GM23338 (cell line): ENCODE results near the gene TCL1A. TPM values are rescaled to one million over a fixed set of nuclear protein-coding genes. Genes with fewer than 3 reads are reported as not detected.
A peak's percentile ranks its signal among the peaks of the same experiment; 100 is the strongest.
"Not testable (repeated sequence)": the region's sequence is repeated elsewhere in the genome, so short reads cannot be mapped to it uniquely, and the experiment has no call there.

Experiments
- ATAC-seq: fragments of 200-7000 bp; cut with Tn5 transposase; 3 replicates; pipeline ENCODE4 v1.9.1; 2020
- DNase-seq: peaks from one replicate; pipeline ENCODE4 v3.0.0-alpha.2; 2015; ENCODE audit warnings: low spot score
- H2AFZ ChIP-seq: fragments of 200-600 bp; sonication (generic); 2 replicates; pipeline ENCODE4 v1.8.0; 2016; ENCODE audit warnings: antibody characterized with exemption, mild to moderate bottlenecking, moderate library complexity
- H3F3A ChIP-seq: fragments of 200-600 bp; sonication (generic); replicated peaks from 2 replicates; pipeline ENCODE4 v1.8.0; 2017; ENCODE audit warnings: antibody characterized with exemption, mixed run types, low read depth
- H3K27ac ChIP-seq: fragments of 200-600 bp; sonication (generic); 2 replicates; pipeline ENCODE4 v1.6.1; 2016; ENCODE audit warnings: low read depth
- H3K27me3 ChIP-seq: fragments of 200-600 bp; sonication (generic); 2 replicates; pipeline ENCODE4 v1.8.0; 2016; ENCODE audit warnings: mild to moderate bottlenecking, mixed run types, moderate library complexity; ENCODE audit not compliant: insufficient read depth
- H3K36me3 ChIP-seq: fragments of 200-600 bp; sonication (generic); 2 replicates; pipeline ENCODE4 v1.8.0; 2016; ENCODE audit warnings: mild to moderate bottlenecking; ENCODE audit not compliant: insufficient read depth
- H3K4me1 ChIP-seq: fragments of 200-600 bp; sonication (generic); 2 replicates; pipeline ENCODE4 v1.8.0; 2016; ENCODE audit warnings: mild to moderate bottlenecking, moderate library complexity; ENCODE audit not compliant: insufficient read depth
- H3K4me2 ChIP-seq: fragments of 200-600 bp; sonication (generic); 2 replicates; pipeline ENCODE4 v1.7.1; 2017; ENCODE audit warnings: mixed run types
- H3K4me3 ChIP-seq: fragments of 200-600 bp; sonication (generic); 2 replicates; pipeline ENCODE4 v1.6.1; 2016; ENCODE audit warnings: mixed run types
- H3K79me2 ChIP-seq: fragments of 200-600 bp; sonication (generic); replicated peaks from 2 replicates; pipeline ENCODE4 v1.8.0; 2017; ENCODE audit warnings: mild to moderate bottlenecking; ENCODE audit not compliant: insufficient read depth
- H3K9me2 ChIP-seq: fragments of 200-600 bp; sonication (generic); 2 replicates; pipeline ENCODE4 v1.8.0; 2017; ENCODE audit not compliant: insufficient read depth
- H4K20me1 ChIP-seq: fragments of 200-600 bp; sonication (generic); replicated peaks from 2 replicates; pipeline ENCODE4 v1.8.0; 2017; ENCODE audit warnings: mild to moderate bottlenecking; ENCODE audit not compliant: insufficient read depth
- H3K27ac Mint-ChIP-seq: 2 replicates; pipeline ENCODE4 v1.8.0; 2020; ENCODE audit warnings: inconsistent platforms, mild to moderate bottlenecking, moderate library complexity, mixed read lengths
- H3K27me3 Mint-ChIP-seq: 3 replicates; pipeline ENCODE4 v1.8.0; 2022; ENCODE audit warnings: low read depth, mild to moderate bottlenecking, moderate library complexity, mixed read lengths, inconsistent platforms; ENCODE audit not compliant: insufficient read depth, poor library complexity
- H3K36me3 Mint-ChIP-seq: 3 replicates; pipeline ENCODE4 v1.8.0; 2021; ENCODE audit warnings: low read depth, mild to moderate bottlenecking, inconsistent platforms, moderate library complexity, mixed read lengths
- H3K4me1 Mint-ChIP-seq: 3 replicates; pipeline ENCODE4 v1.8.0; 2020; ENCODE audit warnings: mild to moderate bottlenecking, inconsistent platforms, mixed read lengths
- H3K4me3 Mint-ChIP-seq: 3 replicates; pipeline ENCODE4 v1.8.0; 2021; ENCODE audit warnings: moderate library complexity, mild to moderate bottlenecking, inconsistent platforms, mixed read lengths
- H3K9me3 Mint-ChIP-seq: 3 replicates; pipeline ENCODE4 v1.8.0; 2020; ENCODE audit warnings: moderate library complexity, mild to moderate bottlenecking, inconsistent platforms, mixed read lengths
- CREB1 ChIP-seq: fragments of 250-450 bp; sonication (Bioruptor Pico); IDR thresholded peaks from 2 replicates; pipeline ENCODE4 v1.5.0; 2020; ENCODE audit warnings: low read depth, mild to moderate bottlenecking, moderate library complexity
- EZH2 ChIP-seq: fragments of 200-600 bp; sonication (generic); IDR thresholded peaks from one replicate; pipeline ENCODE4 v1.8.0; 2017; ENCODE audit warnings: antibody characterized with exemption, mild to moderate bottlenecking, low read depth; ENCODE audit not compliant: unreplicated experiment
- EZH2phosphoT487 ChIP-seq: fragments of 200-600 bp; sonication (generic); IDR thresholded peaks from one replicate; pipeline ENCODE4 v1.8.1; 2018; ENCODE audit warnings: antibody characterized with exemption; ENCODE audit not compliant: unreplicated experiment
- JUNB ChIP-seq: IDR thresholded peaks from one replicate; pipeline ENCODE4 v1.6.1; 2016; ENCODE audit warnings: antibody characterized with exemption; ENCODE audit not compliant: unreplicated experiment
- NANOG ChIP-seq: IDR thresholded peaks from 2 replicates; pipeline ENCODE4 v1.6.1; 2016; ENCODE audit warnings: antibody characterized with exemption, borderline replicate concordance
- POLR2AphosphoS5 ChIP-seq: IDR thresholded peaks from 2 replicates; pipeline ENCODE4 v1.6.1; 2016; ENCODE audit warnings: antibody characterized with exemption, low read depth
- STAT1 ChIP-seq: IDR thresholded peaks from one replicate; pipeline ENCODE4 v1.6.1; 2016; ENCODE audit warnings: antibody characterized with exemption; ENCODE audit not compliant: unreplicated experiment
- ZNF114 ChIP-seq: fragments of 250-450 bp; sonication (Bioruptor Pico); IDR thresholded peaks from 2 replicates; pipeline ENCODE4 v1.5.0; 2020; ENCODE audit warnings: mild to moderate bottlenecking, moderate library complexity
- ZNF331 ChIP-seq: fragments of 250-450 bp; sonication (Bioruptor Pico); IDR thresholded peaks from 2 replicates; pipeline ENCODE4 v1.5.0; 2020; ENCODE audit warnings: low read depth, mild to moderate bottlenecking, moderate library complexity
- long read RNA-seq: library from polyadenylated mRNA; unstranded; transcript quantifications from one replicate; pipeline ENCODE4 v2.0.0, GENCODE V29; 2020; ENCODE audit not compliant: unreplicated experiment
- polyA plus RNA-seq: library from polyadenylated mRNA; unstranded; fragments of >200 nt; fragmentation: Nextera tagmentation; extraction: Ambion mirVana; gene quantifications from 2 replicates; pipeline ENCODE4 v1.2.1, GENCODE V29; 2016
- total RNA-seq: library from RNA; depleted of rRNA; stranded (reverse); fragments of >200 nt; shearing (Covaris generic); gene quantifications from 2 replicates; pipeline ENCODE4 v1.2.3, GENCODE V29; 2014; rRNA removed
- TF ChIP-seq, protein P1 (sequence below), 2 experiments: fragments of 200-600 bp in 1 of 2; sonication (generic) in 1 of 2; conservative IDR thresholded peaks; 2 replicates each; pipeline versions ENCODE4 v1.5.1 to v1.6.1; 2016 to 2017; ENCODE audit warnings: antibody characterized with exemption in 2 of 2, low read depth in 2 of 2, mild to moderate bottlenecking in 2 of 2, moderate library complexity in 1 of 2
- TF ChIP-seq, protein P2 (sequence below): IDR thresholded peaks from one replicate; pipeline ENCODE4 v1.6.1; 2018; ENCODE audit warnings: antibody characterized with exemption; ENCODE audit not compliant: unreplicated experiment

Gene TCL1A, protein sequence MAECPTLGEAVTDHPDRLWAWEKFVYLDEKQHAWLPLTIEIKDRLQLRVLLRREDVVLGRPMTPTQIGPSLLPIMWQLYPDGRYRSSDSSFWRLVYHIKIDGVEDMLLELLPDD
- 5.3 and 8.5 TPM in 2 replicates for total RNA-seq
- 3.6 and 4.3 TPM in 2 replicates for polyA plus RNA-seq
- long read RNA-seq = 0 reads

DNA sequence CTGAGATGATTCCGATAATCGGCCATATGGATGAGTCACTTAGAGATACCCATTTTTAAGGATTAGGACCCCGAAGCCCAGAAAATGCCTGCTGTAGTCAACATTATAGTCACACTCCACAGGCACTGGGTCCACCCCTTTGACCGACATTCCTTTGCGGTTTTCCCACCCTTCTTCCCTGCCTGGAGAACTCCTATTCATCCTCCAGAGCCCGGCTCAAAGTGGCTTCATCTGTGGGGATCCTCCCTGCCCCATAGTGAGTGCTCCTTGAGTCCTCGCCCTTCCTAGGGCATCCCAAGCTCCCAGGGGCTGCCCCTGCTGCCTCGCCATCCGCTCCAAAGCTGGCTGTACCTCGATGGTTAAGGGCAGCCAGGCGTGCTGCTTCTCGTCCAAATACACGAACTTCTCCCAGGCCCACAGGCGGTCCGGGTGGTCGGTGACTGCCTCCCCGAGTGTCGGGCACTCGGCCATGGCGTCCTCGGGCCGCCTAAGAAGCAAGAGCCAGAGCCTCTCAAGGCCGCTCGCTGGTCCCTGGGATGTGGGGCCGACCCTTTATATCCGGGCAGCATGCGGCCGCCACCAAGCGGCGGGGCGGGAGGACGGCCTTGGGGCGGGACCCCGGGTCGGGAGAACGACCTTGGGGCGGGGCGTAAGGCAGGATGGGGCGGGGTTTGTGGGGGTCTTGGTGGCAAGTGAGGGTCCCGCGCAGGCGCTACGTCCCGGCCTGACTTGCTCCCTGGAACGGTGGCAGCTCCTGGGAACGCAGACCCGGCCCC, at the start of gene TCL1A:
Gene TCL1A (minus strand): TSS at position 530 of the 776 bp plus-strand sequence. CDS start 59 bp downstream, at position 471.
- ATAC-seq = peak; percentile 89
- no peaks in the 10 kb centered on the region for H3K36me3 ChIP-seq
- H3K4me1 ChIP-seq = peaks cover 11% of the 10 kb centered on the region
- peak within 1 kb of the TSS; percentile 68 for H3K4me2 ChIP-seq
- Mint-ChIP-seq H3K27ac (no peak within 1 kb of the TSS), H3K27me3 (peaks cover 19% of the 10 kb centered on the region), H3K4me3 (no peak within 1 kb of the TSS), H3K4me1 (peaks cover 4% of the 10 kb centered on the region), H3K36me3 (no peaks in the 10 kb centered on the region), H3K9me3 (no peaks in the 10 kb centered on the region)
- no peaks in the 10 kb centered on the region for H4K20me1 ChIP-seq
- H3K27me3 ChIP-seq = peaks cover 18% of the 10 kb centered on the region; the same call in 1 of the 2 replicates
- H3K27ac ChIP-seq = no peak within 1 kb of the TSS
- H3K4me3 ChIP-seq = peak within 1 kb of the TSS; percentile 44; the same call in 1 of the 2 replicates
- H3K9me2 ChIP-seq = no peaks in the 10 kb centered on the region
- DNase-seq = peak; percentile 89
- TF ChIP-seq, protein P1, sequence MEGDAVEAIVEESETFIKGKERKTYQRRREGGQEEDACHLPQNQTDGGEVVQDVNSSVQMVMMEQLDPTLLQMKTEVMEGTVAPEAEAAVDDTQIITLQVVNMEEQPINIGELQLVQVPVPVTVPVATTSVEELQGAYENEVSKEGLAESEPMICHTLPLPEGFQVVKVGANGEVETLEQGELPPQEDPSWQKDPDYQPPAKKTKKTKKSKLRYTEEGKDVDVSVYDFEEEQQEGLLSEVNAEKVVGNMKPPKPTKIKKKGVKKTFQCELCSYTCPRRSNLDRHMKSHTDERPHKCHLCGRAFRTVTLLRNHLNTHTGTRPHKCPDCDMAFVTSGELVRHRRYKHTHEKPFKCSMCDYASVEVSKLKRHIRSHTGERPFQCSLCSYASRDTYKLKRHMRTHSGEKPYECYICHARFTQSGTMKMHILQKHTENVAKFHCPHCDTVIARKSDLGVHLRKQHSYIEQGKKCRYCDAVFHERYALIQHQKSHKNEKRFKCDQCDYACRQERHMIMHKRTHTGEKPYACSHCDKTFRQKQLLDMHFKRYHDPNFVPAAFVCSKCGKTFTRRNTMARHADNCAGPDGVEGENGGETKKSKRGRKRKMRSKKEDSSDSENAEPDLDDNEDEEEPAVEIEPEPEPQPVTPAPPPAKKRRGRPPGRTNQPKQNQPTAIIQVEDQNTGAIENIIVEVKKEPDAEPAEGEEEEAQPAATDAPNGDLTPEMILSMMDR (conservative IDR thresholded peaks at IDR 0.05; ENCODE audit: low read depth in 2 of 2) = peak; percentile 38 to 64
- TF ChIP-seq EZH2 = no peak
- peak; percentile 31 for TF ChIP-seq POLR2AphosphoS5
- H2AFZ ChIP-seq = peak within 1 kb of the TSS; percentile 97
- H3F3A ChIP-seq = no peaks in the 10 kb centered on the region
- H3K79me2 ChIP-seq = no peaks in the 10 kb centered on the region

DNA sequence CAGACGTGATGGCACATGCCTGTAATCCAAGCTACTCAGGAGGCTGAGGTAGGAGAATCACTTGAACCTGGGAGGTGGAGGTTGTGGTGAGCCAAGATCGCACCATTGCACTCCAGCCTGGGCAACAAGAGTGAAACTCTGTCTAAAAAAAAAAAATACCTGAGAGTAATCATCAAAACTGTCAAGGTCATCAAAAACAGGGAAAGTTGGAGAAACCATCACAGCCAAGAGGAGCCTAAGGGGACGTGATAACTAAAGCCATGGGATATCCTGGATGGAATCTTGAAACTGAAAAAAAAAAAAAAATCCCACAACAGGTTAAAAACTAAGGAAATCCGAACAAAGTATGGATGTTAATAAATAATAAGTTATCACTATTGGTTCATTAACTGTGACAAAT, 49.1 kb upstream of the TCL1A start:
- H3K9me2 ChIP-seq, H3K4me1 ChIP-seq, H4K20me1 ChIP-seq, H3K4me3 ChIP-seq, H3F3A ChIP-seq, DNase-seq, H3K27me3 Mint-ChIP-seq, H3K36me3 ChIP-seq, H3K79me2 ChIP-seq, H3K27ac Mint-ChIP-seq, ATAC-seq, H3K27ac ChIP-seq, H3K4me3 Mint-ChIP-seq, H2AFZ ChIP-seq, H3K4me2 ChIP-seq, H3K36me3 Mint-ChIP-seq, H3K9me3 Mint-ChIP-seq, H3K27me3 ChIP-seq: not testable (repeated sequence)
- peaks cover 10% of the 10 kb centered on the region; the same call in 2 of the 3 replicates for H3K4me1 Mint-ChIP-seq

DNA sequence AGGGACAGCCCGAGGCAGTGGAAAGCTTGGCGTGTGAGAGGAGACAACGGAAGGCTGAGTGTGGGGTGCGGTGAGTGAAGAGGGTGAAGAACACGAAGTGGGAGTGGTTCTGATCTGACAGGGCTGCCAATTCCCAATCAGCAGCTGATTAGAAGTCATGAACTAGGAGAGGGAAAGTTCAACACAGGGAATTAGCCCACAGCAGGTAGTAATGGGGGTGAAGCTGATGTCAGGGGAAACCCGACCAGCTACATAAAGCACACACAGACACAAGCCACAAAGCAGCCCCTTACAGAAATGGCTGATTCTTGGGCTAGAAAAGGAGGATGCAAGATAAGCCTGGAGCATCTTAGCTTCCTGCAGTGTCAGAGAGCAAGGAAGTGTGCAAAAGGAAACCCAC, 47.5 kb upstream of the TCL1A start:
- H3K9me3 Mint-ChIP-seq = no peaks in the 10 kb centered on the region
- H2AFZ ChIP-seq = no peak overlapping the region; the same call in 1 of the 2 replicates
- ATAC-seq (peak; percentile 41; the same call in 1 of the 3 replicates), DNase-seq (no peak)
- H3K27ac ChIP-seq = no peak overlapping the region
- H4K20me1 ChIP-seq = no peaks in the 10 kb centered on the region
- no peak overlapping the region for H3K4me3 Mint-ChIP-seq
- no peak overlapping the region for H3K4me3 ChIP-seq
- peaks cover 10% of the 10 kb centered on the region; the same call in 2 of the 3 replicates for H3K4me1 Mint-ChIP-seq
- H3K36me3 ChIP-seq = no peaks in the 10 kb centered on the region
- no peak overlapping the region for H3K4me2 ChIP-seq
- H3K27ac Mint-ChIP-seq = no peak overlapping the region
- H3K9me2 ChIP-seq = peaks cover 4% of the 10 kb centered on the region; the same call in 1 of the 2 replicates
- H3K79me2 ChIP-seq = no peaks in the 10 kb centered on the region
- peaks cover 6% of the 10 kb centered on the region for H3K27me3 Mint-ChIP-seq
- H3K27me3 ChIP-seq = no peaks in the 10 kb centered on the region
- H3K4me1 ChIP-seq = no peaks in the 10 kb centered on the region
- no peaks in the 10 kb centered on the region for H3F3A ChIP-seq
- H3K36me3 Mint-ChIP-seq = no peaks in the 10 kb centered on the region
- TF ChIP-seq, protein P2, sequence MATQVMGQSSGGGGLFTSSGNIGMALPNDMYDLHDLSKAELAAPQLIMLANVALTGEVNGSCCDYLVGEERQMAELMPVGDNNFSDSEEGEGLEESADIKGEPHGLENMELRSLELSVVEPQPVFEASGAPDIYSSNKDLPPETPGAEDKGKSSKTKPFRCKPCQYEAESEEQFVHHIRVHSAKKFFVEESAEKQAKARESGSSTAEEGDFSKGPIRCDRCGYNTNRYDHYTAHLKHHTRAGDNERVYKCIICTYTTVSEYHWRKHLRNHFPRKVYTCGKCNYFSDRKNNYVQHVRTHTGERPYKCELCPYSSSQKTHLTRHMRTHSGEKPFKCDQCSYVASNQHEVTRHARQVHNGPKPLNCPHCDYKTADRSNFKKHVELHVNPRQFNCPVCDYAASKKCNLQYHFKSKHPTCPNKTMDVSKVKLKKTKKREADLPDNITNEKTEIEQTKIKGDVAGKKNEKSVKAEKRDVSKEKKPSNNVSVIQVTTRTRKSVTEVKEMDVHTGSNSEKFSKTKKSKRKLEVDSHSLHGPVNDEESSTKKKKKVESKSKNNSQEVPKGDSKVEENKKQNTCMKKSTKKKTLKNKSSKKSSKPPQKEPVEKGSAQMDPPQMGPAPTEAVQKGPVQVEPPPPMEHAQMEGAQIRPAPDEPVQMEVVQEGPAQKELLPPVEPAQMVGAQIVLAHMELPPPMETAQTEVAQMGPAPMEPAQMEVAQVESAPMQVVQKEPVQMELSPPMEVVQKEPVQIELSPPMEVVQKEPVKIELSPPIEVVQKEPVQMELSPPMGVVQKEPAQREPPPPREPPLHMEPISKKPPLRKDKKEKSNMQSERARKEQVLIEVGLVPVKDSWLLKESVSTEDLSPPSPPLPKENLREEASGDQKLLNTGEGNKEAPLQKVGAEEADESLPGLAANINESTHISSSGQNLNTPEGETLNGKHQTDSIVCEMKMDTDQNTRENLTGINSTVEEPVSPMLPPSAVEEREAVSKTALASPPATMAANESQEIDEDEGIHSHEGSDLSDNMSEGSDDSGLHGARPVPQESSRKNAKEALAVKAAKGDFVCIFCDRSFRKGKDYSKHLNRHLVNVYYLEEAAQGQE = no peak
- TF ChIP-seq EZH2phosphoT487 (no peak), ZNF331 (no peak), JUNB (no peak), NANOG (no peak), EZH2 (no peak), STAT1 (no peak), CREB1 (CRISPR knock-in tag) (no peak), ZNF114 (no peak)
